22Rv1 (cell line): ENCODE measurements around the gene NSUN7.

Experiments
- CTCF ChIP-seq: fragments of 450-650 bp; IDR thresholded peaks from 2 replicates; pipeline ENCODE4 v1.5.1; 2017; ENCODE audit warnings: mild to moderate bottlenecking
- ZFX ChIP-seq: fragments of 450-650 bp; IDR thresholded peaks from 2 replicates; pipeline ENCODE4 v1.6.1; 2017; ENCODE audit warnings: antibody characterized with exemption, borderline replicate concordance

DNA sequence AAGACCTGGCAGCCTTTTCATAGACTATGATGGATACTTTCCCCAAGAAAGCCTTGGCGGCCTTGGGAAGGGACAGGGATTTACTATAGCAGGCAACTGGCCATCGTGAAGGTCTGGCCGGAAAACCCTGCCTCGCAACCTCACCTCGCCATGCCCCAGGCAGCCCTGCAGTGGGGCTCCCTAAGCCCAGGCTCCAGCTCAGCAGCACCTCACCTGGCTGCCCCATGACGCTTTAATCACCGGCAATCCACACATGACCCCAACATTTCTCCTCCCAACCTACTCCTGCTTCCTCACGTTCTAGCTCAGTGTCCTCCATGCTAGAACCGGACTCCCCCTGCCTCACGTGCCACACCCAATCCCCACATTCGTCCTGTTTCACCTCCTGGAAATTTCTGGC is 82.4 kb downstream of the NSUN7 start:
- TF ChIP-seq CTCF (no peak), ZFX (no peak)
